ENCODE data around the gene GNAQ.

DNA sequence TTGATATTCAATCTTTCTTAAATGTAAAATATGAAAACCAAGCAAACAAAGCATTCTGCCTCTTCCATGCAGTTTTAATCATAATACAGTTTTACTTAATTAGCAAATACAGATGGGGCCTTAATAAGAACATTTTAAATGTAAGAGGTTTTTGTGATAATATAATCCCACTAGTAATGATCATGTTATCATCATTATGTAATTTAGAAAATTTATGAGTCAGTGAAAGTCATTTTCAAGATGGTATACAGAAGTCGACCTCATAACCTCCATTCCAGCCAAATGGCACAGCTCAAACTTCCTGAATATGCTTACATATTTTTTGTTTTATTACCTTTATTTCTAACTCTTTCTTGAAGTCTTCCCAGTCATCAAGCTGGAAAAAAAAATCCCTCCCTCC lies 281.3 kb downstream of the GNAQ start:
- TF ChIP-seq, protein P1, sequence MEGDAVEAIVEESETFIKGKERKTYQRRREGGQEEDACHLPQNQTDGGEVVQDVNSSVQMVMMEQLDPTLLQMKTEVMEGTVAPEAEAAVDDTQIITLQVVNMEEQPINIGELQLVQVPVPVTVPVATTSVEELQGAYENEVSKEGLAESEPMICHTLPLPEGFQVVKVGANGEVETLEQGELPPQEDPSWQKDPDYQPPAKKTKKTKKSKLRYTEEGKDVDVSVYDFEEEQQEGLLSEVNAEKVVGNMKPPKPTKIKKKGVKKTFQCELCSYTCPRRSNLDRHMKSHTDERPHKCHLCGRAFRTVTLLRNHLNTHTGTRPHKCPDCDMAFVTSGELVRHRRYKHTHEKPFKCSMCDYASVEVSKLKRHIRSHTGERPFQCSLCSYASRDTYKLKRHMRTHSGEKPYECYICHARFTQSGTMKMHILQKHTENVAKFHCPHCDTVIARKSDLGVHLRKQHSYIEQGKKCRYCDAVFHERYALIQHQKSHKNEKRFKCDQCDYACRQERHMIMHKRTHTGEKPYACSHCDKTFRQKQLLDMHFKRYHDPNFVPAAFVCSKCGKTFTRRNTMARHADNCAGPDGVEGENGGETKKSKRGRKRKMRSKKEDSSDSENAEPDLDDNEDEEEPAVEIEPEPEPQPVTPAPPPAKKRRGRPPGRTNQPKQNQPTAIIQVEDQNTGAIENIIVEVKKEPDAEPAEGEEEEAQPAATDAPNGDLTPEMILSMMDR (conservative IDR thresholded peaks at IDR 0.05 in 1 of 2, IDR thresholded peaks at IDR 0.05 in 1 of 2; ENCODE audit: extremely low read depth in 1 of 2, insufficient read depth in 1 of 2, low read depth in 1 of 2, low read length in 2 of 2) = no peak
- no peak for TF ChIP-seq EZH2 (IDR thresholded peaks at IDR 0.05; ENCODE audit: borderline replicate concordance, low read length)
